C4-2B (cell line): ENCODE results near the gene CETN3.

Source experiments
- CTCF ChIP-seq: fragments of 450-650 bp; conservative IDR thresholded peaks from 2 replicates; pipeline ENCODE4 v1.5.1; 2017; ENCODE audit warnings: mild to moderate bottlenecking
- ZFX ChIP-seq: fragments of 450-650 bp; IDR thresholded peaks from 2 replicates; pipeline ENCODE4 v1.6.1; 2017

- no peak for TF ChIP-seq CTCF
- no peak for TF ChIP-seq ZFX
These were observed 41.7 kb downstream of the CETN3 start for GRCh38 chr5:90367879-90368278.
